H7 (cell line): Measurements from ENCODE around the gene CCDC116. TPM values are rescaled to one million over a fixed set of nuclear protein-coding genes. Genes with fewer than 3 reads are reported as not detected.
"Not testable (repeated sequence)": the region's sequence is repeated elsewhere in the genome, so short reads cannot be mapped to it uniquely, and the experiment has no call there.

Source experiments
- DNase-seq: peaks from one replicate; pipeline ENCODE4 v3.0.0; 2012
- H3K27me3 ChIP-seq: 2 replicates; pipeline ENCODE4 v1.6.0; 2011; ENCODE audit warnings: mild to moderate bottlenecking, low read length; ENCODE audit not compliant: control insufficient read depth, insufficient read depth
- H3K36me3 ChIP-seq: replicated peaks from 2 replicates; pipeline ENCODE4 v1.5.1; 2011; ENCODE audit warnings: low read length; ENCODE audit not compliant: control insufficient read depth, insufficient read depth
- H3K4me3 ChIP-seq: 2 replicates; pipeline ENCODE4 v1.5.1; 2011; ENCODE audit warnings: low read depth, mild to moderate bottlenecking, control low read depth, low read length, moderate library complexity; ENCODE audit not compliant: insufficient read depth
- total RNA-seq: library from RNA; depleted of rRNA; stranded (reverse); fragments of >200 nt; shearing (Covaris generic); gene quantifications from 2 replicates; pipeline ENCODE4 v1.2.3, GENCODE V29; 2014

Gene CCDC116
- total RNA-seq, 1 experiment from 2014 or later = 0.55 TPM

GRCh38 chr22:21598302-21598701 is 34.3 kb upstream of the CCDC116 start:
- H3K4me3 ChIP-seq = no peak overlapping the region
- H3K36me3 ChIP-seq = peaks cover 14% of the 10 kb centered on the region
- DNase-seq = no peak
- H3K27me3 ChIP-seq = no peaks in the 10 kb centered on the region

- DNase-seq = no peak
- H3K4me3 ChIP-seq = no peak overlapping the region
- H3K36me3 ChIP-seq = peaks cover 8% of the 10 kb centered on the region
- no peaks in the 10 kb centered on the region for H3K27me3 ChIP-seq
Measured at GRCh38 chr22:21599053-21599893, 33.3 kb upstream of the CCDC116 start.

GRCh38 chr22:21602579-21602978 is 30.0 kb upstream of the CCDC116 start:
- no peak for DNase-seq
- no peak overlapping the region for H3K4me3 ChIP-seq
- H3K27me3 ChIP-seq = no peaks in the 10 kb centered on the region
- H3K36me3 ChIP-seq = peaks cover 1% of the 10 kb centered on the region; the same call in 1 of the 2 replicates

- Histone ChIP-seq H3K4me3 (no peak overlapping the region), H3K36me3 (peaks cover 1% of the 10 kb centered on the region; the same call in 1 of the 2 replicates), H3K27me3 (no peaks in the 10 kb centered on the region)
- no peak for DNase-seq
Measured at GRCh38 chr22:21603973-21604372, 28.6 kb upstream of the CCDC116 start.

GRCh38 chr22:21605887-21606564 is 26.5 kb upstream of the CCDC116 start:
- no peak for DNase-seq
- Histone ChIP-seq H3K4me3 (no peak overlapping the region), H3K36me3 (peaks cover 3% of the 10 kb centered on the region), H3K27me3 (no peaks in the 10 kb centered on the region)

- Histone ChIP-seq H3K4me3 (no peak overlapping the region), H3K27me3 (no peaks in the 10 kb centered on the region), H3K36me3 (peaks cover 8% of the 10 kb centered on the region)
- DNase-seq = no peak
Measured at GRCh38 chr22:21606775-21607174, 25.8 kb upstream of the CCDC116 start.

GRCh38 chr22:21609556-21610157 is 22.9 kb upstream of the CCDC116 start:
- DNase-seq, H3K4me3 ChIP-seq, H3K27me3 ChIP-seq: not testable (repeated sequence)
- H3K36me3 ChIP-seq = peaks cover 17% of the 10 kb centered on the region

- Histone ChIP-seq H3K27me3 (no peaks in the 10 kb centered on the region), H3K36me3 (peaks cover 16% of the 10 kb centered on the region), H3K4me3 (no peak overlapping the region)
- DNase-seq = peak; percentile 7
Measured at GRCh38 chr22:21611210-21611977, 21.2 kb upstream of the CCDC116 start.

- H3K27me3 ChIP-seq = no peaks in the 10 kb centered on the region
- H3K4me3 ChIP-seq = no peak overlapping the region
- DNase-seq = peak; percentile 67
- peaks cover 16% of the 10 kb centered on the region for H3K36me3 ChIP-seq
Measured at GRCh38 chr22:21612858-21613257, 19.7 kb upstream of the CCDC116 start.

- Histone ChIP-seq H3K4me3 (no peak overlapping the region), H3K36me3 (peaks cover 16% of the 10 kb centered on the region), H3K27me3 (no peaks in the 10 kb centered on the region)
- DNase-seq = peak; percentile 5
Measured at GRCh38 chr22:21613553-21614233, 18.9 kb upstream of the CCDC116 start.

GRCh38 chr22:21615731-21616130 is 16.8 kb upstream of the CCDC116 start:
- DNase-seq = no peak
- H3K36me3 ChIP-seq = peaks cover 17% of the 10 kb centered on the region
- H3K4me3 ChIP-seq = no peak overlapping the region
- H3K27me3 ChIP-seq = no peaks in the 10 kb centered on the region

GRCh38 chr22:21617337-21617736 is 15.2 kb upstream of the CCDC116 start:
- not testable (repeated sequence) for H3K27me3 ChIP-seq, DNase-seq, H3K36me3 ChIP-seq, H3K4me3 ChIP-seq

GRCh38 chr22:21621025-21621424 is 11.5 kb upstream of the CCDC116 start:
- peak; percentile 4 for DNase-seq
- no peaks in the 10 kb centered on the region for H3K27me3 ChIP-seq
- no peak overlapping the region for H3K4me3 ChIP-seq
- peaks cover 4% of the 10 kb centered on the region for H3K36me3 ChIP-seq
